RPMI7951 (cell line): ENCODE results near the gene DNMT3L. TPM values are rescaled to one million over a fixed set of nuclear protein-coding genes. Genes with fewer than 3 reads are reported as not detected.
A peak's percentile ranks its signal among the peaks of the same experiment; 100 is the strongest.
"Not testable (repeated sequence)": the region's sequence is repeated elsewhere in the genome, so short reads cannot be mapped to it uniquely, and the experiment has no call there.

ENCODE experiments used
- DNase-seq: peaks from one replicate; pipeline ENCODE4 v3.0.0-alpha.2; 2012; ENCODE audit warnings: low read depth
- total RNA-seq: library from RNA; depleted of rRNA; stranded (reverse); fragments of >200 nt; shearing (Covaris generic); gene quantifications from 2 replicates; pipeline ENCODE4 v1.2.3, GENCODE V29; 2014

The DNMT3L gene
- total RNA-seq, 1 experiment from 2014 or later: 0.12 TPM

DNA sequence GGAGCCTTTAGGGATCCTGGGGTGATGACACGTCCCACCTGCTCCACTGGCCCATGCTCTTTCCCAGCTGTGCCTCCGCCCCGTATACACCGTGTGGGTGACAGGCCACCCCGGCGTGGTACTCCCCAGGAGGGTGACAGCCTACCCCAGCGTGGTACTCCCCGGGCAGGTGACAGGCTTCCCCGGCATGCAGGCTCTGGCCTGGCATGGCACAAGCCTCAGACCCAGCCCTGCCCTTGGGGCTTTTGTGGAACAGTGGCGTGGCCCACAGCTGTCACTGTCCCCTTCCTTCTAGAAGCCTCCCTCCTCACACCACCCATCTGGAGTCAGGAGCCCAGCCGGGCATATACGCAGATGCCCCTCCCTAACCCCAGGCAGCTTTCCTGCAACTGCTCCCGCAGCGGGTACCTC is 33.5 kb upstream of the DNMT3L start:
- peak; percentile 42 for DNase-seq

DNA sequence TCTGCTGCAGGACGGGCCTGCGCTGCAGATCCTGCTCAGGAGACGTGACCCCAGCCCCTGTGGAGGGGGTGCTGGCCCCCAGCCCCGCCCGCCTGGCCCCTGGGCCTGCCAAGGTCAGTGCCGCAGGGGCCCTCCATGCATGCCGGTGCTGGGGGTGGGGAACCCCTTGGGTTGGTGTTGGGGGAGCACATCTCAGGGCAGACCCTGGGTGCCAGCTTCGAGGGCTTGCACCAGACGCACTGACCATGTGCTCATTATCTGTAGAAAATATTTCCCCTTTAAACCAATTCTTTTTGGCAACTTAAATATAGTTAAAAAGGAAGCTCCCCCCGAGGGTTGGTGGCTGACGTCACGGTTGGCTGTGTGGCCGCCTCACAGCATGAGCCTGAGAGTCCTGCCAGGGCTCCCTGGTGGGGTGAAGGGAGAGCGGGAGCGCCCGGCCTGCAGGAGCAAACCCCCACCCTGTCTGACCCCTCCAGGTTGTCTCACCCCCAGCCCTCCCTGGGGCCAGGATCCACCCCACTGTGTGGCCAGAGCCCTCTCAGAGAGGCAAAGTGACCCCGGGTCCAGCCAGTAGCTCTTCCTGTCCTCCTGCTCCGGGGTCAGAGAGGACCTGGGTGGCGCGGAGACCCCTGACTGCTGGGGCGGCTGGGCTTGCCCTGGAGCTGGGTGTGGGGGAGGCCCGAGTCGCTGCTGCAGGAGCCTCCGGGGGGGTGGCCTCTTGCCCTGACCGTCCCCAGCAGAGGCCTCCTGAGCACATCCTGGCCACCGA is 32.9 kb upstream of the DNMT3L start:
- peak; percentile 61 for DNase-seq

DNA sequence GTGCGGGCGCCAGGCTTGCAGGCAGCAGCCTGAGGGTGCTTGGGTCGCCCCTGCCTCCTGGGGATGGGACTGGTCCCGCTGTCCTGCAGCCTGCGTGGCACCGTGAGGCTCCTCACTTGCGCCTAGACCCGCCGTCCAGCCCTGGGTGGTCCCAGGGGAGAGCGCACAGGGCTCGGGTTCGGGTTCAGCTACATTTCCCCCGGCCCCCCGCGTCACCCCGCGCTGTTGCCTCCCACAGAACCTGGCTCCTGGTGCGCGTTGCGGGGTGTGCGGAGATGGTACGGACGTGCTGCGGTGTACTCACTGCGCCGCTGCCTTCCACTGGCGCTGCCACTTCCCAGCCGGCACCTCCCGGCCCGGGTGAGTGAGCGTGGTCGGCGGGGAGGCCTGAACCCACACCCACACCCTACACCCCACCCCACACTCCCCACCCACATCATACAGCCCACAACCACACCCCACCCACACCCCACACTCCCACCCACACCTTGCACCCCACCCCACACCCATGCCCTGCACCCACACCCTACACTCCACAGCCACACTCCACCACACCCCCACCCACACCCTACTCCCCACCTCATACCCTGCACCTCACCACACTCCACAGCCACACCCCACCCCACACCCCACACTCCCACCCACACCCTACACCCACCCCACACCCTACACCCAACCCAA is 32.0 kb upstream of the DNMT3L start:
- DNase-seq: no peak

GRCh38 chr21:44292812-44293195 is 31.1 kb upstream of the DNMT3L start:
- DNase-seq: no peak

GRCh38 chr21:44291936-44292811 is 30.5 kb upstream of the DNMT3L start:
- no peak for DNase-seq

GRCh38 chr21:44291078-44291935 is 29.6 kb upstream of the DNMT3L start:
- no peak for DNase-seq

DNA sequence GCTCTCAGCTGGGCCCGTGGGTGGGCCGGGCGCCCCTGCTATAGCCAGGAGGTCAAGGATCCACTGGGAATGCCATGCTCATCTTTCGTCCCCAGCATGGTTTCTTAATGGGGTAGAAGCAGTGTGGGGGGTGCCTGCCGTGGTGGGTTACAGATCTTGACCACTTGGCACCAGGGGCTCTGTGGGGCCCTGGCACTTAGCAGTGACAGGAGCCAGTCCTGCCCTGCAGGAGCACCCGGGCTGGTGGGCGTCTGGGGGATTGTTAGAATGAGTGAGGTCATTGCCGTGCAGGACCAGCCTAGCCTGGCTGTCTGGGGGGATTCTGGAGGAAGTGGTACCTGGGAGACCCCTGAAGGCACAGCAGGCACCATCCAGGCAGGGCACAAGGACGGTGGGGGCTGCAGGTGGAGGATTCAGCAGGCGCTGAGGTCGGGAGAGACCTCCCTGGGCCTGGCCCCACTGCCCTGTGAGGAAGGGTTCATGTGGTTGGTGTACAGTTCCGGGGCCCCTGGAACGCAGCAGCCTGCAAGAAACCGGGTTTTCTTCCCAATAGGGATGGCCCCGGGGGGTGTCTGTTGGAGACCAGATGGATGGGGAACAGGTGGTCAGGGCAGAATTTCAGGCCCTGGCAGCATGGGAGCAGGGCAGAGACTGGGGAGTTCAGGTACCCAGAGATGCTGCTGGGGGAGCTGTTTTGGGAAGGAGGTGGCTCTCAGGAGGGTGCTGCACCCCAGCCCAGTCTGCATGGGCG is 28.8 kb upstream of the DNMT3L start:
- DNase-seq: no peak

DNA sequence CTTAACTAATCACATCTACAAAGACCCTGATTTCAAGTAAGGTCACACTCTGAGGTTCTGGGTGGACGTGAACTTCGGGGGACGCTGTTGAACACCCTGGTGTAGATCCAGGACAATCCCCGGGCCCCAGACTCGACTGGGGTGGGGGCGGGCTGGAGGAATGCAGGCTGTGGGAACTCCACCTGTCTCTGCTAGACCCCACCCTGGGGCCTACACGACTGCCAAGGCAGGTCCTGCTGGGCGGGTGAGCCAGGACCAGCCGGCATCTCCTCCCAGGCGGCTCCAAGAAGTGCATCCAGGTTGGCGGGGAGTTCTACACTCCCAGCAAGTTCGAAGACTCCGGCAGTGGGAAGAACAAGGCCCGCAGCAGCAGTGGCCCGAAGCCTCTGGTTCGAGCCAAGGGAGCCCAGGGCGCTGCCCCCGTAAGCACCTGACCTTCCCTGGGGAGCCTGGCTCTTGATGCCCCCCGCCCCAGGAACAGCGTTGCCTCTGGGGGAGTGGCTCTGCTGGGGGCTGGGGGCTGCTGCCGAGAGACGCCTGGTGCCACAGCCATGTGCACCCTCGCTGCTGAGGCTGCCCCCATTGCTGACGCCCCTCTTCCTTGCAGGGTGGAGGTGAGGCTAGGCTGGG is 27.8 kb upstream of the DNMT3L start:
- no peak for DNase-seq

DNA sequence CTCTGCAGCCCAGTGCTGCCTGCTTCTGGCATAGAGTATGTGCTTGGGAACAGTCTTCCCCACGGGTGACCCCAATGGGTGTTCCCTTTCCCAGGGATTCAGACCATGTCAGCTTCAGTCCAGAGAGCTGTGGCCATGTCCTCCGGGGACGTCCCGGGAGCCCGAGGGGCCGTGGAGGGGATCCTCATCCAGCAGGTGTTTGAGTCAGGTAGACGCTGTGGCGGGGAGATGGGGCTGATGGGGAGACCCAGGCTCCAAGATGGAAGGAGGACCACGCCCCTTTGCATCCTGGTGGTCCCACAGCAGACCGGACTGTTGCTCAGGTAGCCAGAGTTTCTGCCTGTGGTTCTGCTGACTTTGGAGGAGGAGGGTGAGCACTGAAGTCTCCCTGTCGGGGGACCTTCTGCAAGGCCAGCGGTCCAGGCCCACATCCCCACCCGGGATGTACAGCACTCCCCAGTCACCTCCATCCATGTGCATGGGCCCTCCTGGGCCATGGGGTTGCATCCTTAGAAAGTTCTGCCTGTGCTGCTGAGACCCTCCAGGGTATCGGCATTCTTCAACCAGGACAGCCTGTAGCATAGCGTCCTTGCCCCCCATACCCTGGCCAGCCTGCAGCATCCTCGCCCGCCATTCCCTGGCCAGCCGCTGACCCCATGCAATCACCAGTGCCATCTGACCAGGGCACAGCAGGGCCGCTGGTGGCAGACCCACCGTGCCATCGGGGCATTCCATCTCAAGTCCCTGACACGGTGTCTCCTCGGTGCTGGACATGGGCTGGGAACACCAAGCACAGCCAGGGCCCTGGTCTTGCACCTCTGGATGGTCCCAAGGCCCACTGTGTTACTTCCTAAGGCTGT is 26.8 kb upstream of the DNMT3L start:
- no peak for DNase-seq

- no peak for DNase-seq
Measured at GRCh38 chr21:44286716-44287632, 25.3 kb upstream of the DNMT3L start.

DNA sequence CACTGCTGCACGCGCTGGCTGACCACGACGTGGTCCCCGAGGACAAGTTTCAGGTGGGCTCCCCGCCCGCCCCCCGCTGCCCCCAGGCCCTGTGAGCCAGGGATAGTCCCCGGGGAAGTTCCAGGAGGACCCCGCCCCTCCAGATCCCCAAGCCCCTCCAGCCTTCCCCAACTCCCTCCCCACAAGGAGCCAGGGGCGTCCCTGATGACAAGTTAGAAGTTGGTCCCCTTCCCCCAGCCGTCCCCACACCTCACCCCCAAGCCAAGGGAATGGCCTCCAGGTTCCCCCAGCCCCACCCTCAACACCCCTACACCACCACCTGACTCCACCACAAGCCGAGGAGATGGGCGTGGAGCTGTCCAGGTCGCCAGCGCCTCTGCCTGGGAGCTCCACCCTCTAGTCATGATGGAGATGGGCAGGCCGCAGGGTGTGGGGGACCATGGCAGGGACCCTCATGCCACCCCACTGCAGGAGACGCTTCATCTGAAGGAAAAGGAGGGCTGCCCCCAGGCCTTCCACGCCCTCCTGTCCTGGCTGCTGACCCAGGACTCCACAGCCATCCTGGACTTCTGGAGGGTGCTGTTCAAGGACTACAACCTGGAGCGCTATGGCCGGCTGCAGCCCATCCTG is 24.5 kb upstream of the DNMT3L start:
- DNase-seq: no peak

GRCh38 chr21:44285138-44285992 is 23.7 kb upstream of the DNMT3L start, which contains the start of gene AIRE:
Gene AIRE, plus strand, starts transcription at chr21:44285876. Its CDS starts 131 bp downstream, at chr21:44286007.
- DNase-seq: peak; percentile 51

- no peak for DNase-seq
Measured at GRCh38 chr21:44283948-44284347, 22.3 kb upstream of the DNMT3L start.

GRCh38 chr21:44283211-44283785 is 21.6 kb upstream of the DNMT3L start:
- DNase-seq: not testable (repeated sequence)

DNA sequence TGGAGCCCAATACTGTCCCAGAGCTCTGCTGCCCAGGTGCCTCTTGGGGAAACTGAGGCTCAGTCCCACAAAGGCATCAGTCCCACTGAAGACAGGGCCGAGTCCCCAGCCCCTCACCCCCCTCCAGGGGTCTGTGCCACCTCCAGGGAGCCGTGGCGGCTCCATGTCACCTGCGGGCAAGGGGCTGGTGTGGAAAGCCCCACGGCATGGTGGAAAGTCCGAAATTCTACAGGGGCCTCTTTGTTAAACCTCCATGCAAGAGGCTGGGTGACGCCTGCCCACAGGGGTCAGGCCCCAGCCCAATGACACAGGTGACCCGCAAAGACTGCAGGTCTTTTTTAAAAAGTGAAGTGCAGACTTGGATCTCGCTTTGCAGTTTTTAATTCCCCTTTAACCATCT is 20.7 kb upstream of the DNMT3L start:
- DNase-seq: no peak

GRCh38 chr21:44281801-44282200 is 20.1 kb upstream of the DNMT3L start:
- DNase-seq: no peak
